Left ventricle myocardium superior (tissue), 1 donor: ENCODE data around the gene FXYD3. TPM values are rescaled to one million over a fixed set of nuclear protein-coding genes. Genes with fewer than 3 reads are reported as not detected.
"Not testable (repeated sequence)": the region's sequence is repeated elsewhere in the genome, so short reads cannot be mapped to it uniquely, and the experiment has no call there.

ENCODE experiments used
- ATAC-seq: fragments of 200-7000 bp; cut with Tn5 transposase; one replicate; pipeline ENCODE4 v1.9.1; 2020; ENCODE audit warnings: mild to moderate bottlenecking, moderate library complexity
- DNase-seq: peaks from one replicate; pipeline ENCODE4 v3.0.0-alpha.2; 2020
- intact Hi-C: fragments of 100-400 bp; cut with micrococcal nuclease; formaldehyde crosslinking; loops from one replicate; pipeline ENCODE4 v1.11.0; 2022
- total RNA-seq: library from RNA; stranded (reverse); fragmentation: NEBNext Ultra II Directional; extraction: Animal tissue kit (Norgen Biotek cat#: 25700); gene quantifications from one replicate; pipeline ENCODE4 v1.2.1, GENCODE V29; 2021
- donor health status: DM: no; HTN: yes; CAD: no; lungs with severe emphysema.

The FXYD3 gene
- total RNA-seq, 1 donor from 2014 or later: 3.1 TPM

- DNase-seq, ATAC-seq, intact Hi-C loops: not testable (repeated sequence)
Observed at GRCh38 chr19:35153129-35153522, 37.5 kb downstream of the FXYD3 start.

- ATAC-seq: peak; percentile 44
- intact Hi-C loops: no loop called here
- peak; percentile 52 for DNase-seq
Observed at GRCh38 chr19:35153701-35154524, 38.3 kb downstream of the FXYD3 start.

- ATAC-seq: peak; percentile 92
- intact Hi-C loops: no loop called here
Observed at GRCh38 chr19:35154525-35155406, 39.1 kb downstream of the FXYD3 start, which contains the start of gene FXYD5. Gene FXYD5, plus strand, starts transcription at chr19:35154735. Its CDS starts 816 bp downstream, at chr19:35155551.

GRCh38 chr19:35155441-35155840 is 39.8 kb downstream of the FXYD3 start:
- intact Hi-C loops: no loop called here
- DNase-seq: no peak
- peak; percentile 4 for ATAC-seq

More at GRCh38 chr19:35154525-35155406, 39.1 kb downstream of the FXYD3 start, which contains the start of gene FXYD5:
- peak; percentile 79 for DNase-seq

- no peak for ATAC-seq
- intact Hi-C loops: no loop called here
- DNase-seq: no peak
Observed at GRCh38 chr19:35155981-35156672, 40.5 kb downstream of the FXYD3 start.

- ATAC-seq (no peak), DNase-seq (no peak)
- intact Hi-C loops: no loop called here
Observed at GRCh38 chr19:35156673-35157014, 41.0 kb downstream of the FXYD3 start.

GRCh38 chr19:35157431-35157830 is 41.8 kb downstream of the FXYD3 start:
- intact Hi-C loops: no loop called here
- ATAC-seq: no peak
- no peak for DNase-seq

- ATAC-seq (no peak), DNase-seq (no peak)
- intact Hi-C loops: no loop called here
Observed at GRCh38 chr19:35159606-35160005, 44.0 kb downstream of the FXYD3 start.

- ATAC-seq: no peak
- no peak for DNase-seq
Observed at GRCh38 chr19:35160629-35161433, 45.2 kb downstream of the FXYD3 start.

GRCh38 chr19:35161434-35161743 is 45.8 kb downstream of the FXYD3 start:
- no peak for DNase-seq
- intact Hi-C loops: no loop called here
- no peak for ATAC-seq

More at GRCh38 chr19:35160629-35161433, 45.2 kb downstream of the FXYD3 start:
- intact Hi-C loops: no loop called here

GRCh38 chr19:35162471-35163326 is 47.1 kb downstream of the FXYD3 start:
- intact Hi-C loops: no loop called here
- ATAC-seq (no peak), DNase-seq (no peak)

- intact Hi-C loops: no loop called here
- ATAC-seq: no peak
- no peak for DNase-seq
Observed at GRCh38 chr19:35164418-35164817, 48.8 kb downstream of the FXYD3 start.

GRCh38 chr19:35165200-35166058 is 49.8 kb downstream of the FXYD3 start:
- no peak for DNase-seq
- intact Hi-C loops: no loop called here
- ATAC-seq: no peak

GRCh38 chr19:35166100-35167063 is 50.8 kb downstream of the FXYD3 start:
- ATAC-seq: no peak
- intact Hi-C loops: no loop called here
- no peak for DNase-seq

GRCh38 chr19:35167251-35168119 is 51.9 kb downstream of the FXYD3 start:
- intact Hi-C loops: no loop called here
- DNase-seq (no peak), ATAC-seq (no peak)
